GM18499 (cell line): ENCODE data around the gene INTS11.
"Not testable (repeated sequence)": the region's sequence is repeated elsewhere in the genome, so short reads cannot be mapped to it uniquely, and the experiment has no call there.

Experiments used
- ATAC-seq: cut with Tn5 transposase; IDR thresholded peaks from one replicate; pipeline ENCODE4 v1.9.1; 2021; ENCODE audit warnings: moderate number of reproducible peaks; ENCODE audit not compliant: insufficient read depth, unreplicated experiment

INTS11 gene

GRCh38 chr1:1331068-1331965 lies 6.9 kb upstream of the INTS11 start, which contains the start of gene TAS1R3:
Gene TAS1R3 (plus strand): TSS chr1:1331280. CDS start chr1:1331346, 66 bp downstream.
- no peak for ATAC-seq

- no peak for ATAC-seq
These were observed 6.1 kb upstream of the INTS11 start for GRCh38 chr1:1330366-1331067.

GRCh38 chr1:1329304-1330210 lies 5.1 kb upstream of the INTS11 start:
- ATAC-seq = no peak

GRCh38 chr1:1328254-1328653 lies 3.8 kb upstream of the INTS11 start:
- ATAC-seq = no peak

GRCh38 chr1:1327291-1327690 lies 2.8 kb upstream of the INTS11 start:
- no peak for ATAC-seq

GRCh38 chr1:1326075-1326605 lies 1.7 kb upstream of the INTS11 start:
- ATAC-seq = no peak

- no peak for ATAC-seq
These were observed 1.0 kb upstream of the INTS11 start for GRCh38 chr1:1325288-1326074.

- peak; percentile 27 for ATAC-seq
These were observed 356 bp downstream of the INTS11 start for GRCh38 chr1:1324084-1324523.

- ATAC-seq = no peak
These were observed 1.5 kb downstream of the INTS11 start for GRCh38 chr1:1322952-1323351.

GRCh38 chr1:1322418-1322817 lies 2.0 kb downstream of the INTS11 start:
- ATAC-seq = no peak

GRCh38 chr1:1321477-1321876 lies 3.0 kb downstream of the INTS11 start:
- no peak for ATAC-seq

- ATAC-seq = no peak
These were observed 3.6 kb downstream of the INTS11 start for GRCh38 chr1:1320666-1321448.

GRCh38 chr1:1319646-1319941 lies 4.9 kb downstream of the INTS11 start:
- no peak for ATAC-seq

- ATAC-seq = no peak
These were observed 5.4 kb downstream of the INTS11 start for GRCh38 chr1:1318777-1319645.

GRCh38 chr1:1318131-1318652 lies 6.3 kb downstream of the INTS11 start:
- no peak for ATAC-seq

GRCh38 chr1:1317420-1317819 lies 7.0 kb downstream of the INTS11 start:
- no peak for ATAC-seq

- not testable (repeated sequence) for ATAC-seq
These were observed 8.3 kb downstream of the INTS11 start for GRCh38 chr1:1316199-1316598.
